ENCODE measurements around the gene ZNF782.
"Not testable (repeated sequence)": the region's sequence is repeated elsewhere in the genome, so short reads cannot be mapped to it uniquely, and the experiment has no call there.

ZNF782 gene

DNA sequence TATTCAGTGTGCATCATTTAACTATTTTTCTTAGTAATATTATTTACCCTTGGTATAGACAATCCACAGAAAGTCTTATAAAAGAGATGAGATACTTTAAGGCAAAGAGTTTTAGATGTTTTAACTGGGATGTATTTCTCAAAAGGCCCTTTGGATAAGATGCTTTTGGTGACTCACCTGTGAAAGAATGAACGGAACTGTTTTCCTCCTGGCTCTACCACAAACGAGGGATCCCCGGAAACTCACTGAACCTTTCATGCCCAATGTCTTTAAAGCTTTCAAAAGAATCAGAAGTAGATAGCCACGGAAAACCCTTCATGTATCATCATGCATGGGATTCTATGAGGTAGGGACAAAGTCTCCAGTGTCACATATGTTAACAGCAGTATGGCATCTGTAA, 1.6 kb downstream of the ZNF782 start:
- no peak for DNase-seq (ENCODE audit: low read depth)

DNA sequence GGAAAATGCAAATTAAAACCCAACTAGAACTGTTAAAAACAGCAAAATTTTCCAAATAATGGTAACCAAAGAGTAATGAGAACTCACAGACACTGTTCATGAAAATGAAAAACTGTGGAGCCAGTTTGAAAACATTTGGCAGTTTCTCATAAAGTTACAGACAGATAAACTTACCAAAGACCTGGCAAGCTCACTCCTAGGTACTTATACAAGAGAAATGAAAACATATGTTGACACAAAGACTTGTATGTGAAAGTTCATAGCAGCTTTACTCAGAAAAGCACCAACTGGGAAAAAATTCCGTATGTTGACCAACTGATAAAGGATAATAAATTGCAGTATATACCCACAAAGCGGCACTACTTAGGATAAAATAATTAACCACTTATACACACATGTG, 10.3 kb downstream of the ZNF782 start:
- DNase-seq (ENCODE audit: low read depth) = no peak

DNA sequence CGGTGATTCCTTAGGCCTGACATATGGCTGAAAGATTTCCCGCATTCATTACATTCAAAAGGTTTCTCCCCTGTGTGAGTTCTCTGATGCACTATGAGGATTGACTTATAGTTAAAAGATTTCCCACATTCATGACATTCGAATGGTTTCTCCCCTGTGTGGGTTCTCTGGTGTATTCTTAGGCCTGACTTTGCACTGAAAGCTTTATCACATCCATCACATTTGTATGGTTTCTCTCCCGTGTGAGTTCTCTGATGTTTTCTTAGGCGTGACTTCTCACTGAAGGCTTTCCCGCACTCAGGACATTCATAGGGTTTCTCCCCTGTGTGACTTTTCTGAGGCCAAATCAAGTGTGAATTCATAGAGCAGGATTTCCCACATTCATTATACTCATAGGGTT, 35.8 kb downstream of the ZNF782 start:
- no peak for DNase-seq (ENCODE audit: low read depth)

DNA sequence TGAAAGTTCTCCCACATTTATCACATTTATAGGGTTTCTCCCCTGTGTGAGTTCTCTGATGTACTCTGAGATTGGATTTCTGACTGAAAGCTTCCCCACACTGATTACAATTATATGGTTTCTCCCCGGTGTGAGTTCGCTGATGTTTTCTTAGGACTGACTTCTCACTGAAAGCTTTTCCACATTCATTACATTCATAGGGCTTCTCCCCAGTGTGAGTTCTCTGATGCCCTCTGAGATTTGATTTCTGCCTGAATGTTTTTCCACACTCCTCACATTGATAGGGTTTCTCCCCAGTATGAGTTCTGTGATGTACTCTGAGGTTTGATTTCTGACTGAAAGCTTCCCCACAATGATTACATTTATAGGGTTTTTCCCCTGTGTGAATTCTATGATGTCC, 36.3 kb downstream of the ZNF782 start:
- DNase-seq (ENCODE audit: low read depth) = no peak

DNA sequence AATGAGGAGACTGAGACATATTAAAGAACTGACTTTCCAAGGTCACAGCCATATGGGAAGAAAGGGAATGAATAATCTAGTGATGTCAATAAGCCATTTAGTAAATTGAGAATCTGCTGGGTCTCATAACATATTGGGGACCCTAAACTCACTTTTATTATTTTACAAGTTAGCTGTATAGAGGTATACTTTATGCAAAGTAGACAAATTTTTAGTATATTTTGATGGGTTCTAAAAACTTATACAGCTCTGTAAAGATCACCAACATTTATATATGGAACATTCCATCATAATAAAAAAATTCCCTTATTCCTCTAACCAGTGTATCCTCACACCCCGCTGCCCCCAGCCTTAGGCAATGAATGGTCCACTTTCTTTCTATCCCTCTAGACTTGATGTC, 40.7 kb downstream of the ZNF782 start:
- no peak for DNase-seq (ENCODE audit: low read depth)

DNA sequence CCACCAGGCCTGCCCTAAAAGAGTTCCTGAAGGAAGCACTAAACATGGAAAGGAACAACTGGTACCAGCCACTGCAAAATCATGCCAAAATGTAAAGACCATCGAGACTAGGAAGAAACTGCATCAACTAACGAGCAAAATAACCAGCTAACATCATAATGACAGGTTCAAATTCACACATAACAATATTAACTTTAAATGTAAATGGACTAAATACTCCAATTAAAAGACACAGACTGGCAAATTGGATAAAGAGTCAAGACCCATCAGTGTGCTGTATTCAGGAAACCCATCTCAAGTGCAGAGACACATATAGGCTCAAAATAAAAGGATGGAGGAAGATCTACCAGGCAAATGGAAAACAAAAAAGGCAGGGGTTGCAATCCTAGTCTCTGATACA, 55.4 kb downstream of the ZNF782 start:
- DNase-seq (ENCODE audit: low read depth) = not testable (repeated sequence)

DNA sequence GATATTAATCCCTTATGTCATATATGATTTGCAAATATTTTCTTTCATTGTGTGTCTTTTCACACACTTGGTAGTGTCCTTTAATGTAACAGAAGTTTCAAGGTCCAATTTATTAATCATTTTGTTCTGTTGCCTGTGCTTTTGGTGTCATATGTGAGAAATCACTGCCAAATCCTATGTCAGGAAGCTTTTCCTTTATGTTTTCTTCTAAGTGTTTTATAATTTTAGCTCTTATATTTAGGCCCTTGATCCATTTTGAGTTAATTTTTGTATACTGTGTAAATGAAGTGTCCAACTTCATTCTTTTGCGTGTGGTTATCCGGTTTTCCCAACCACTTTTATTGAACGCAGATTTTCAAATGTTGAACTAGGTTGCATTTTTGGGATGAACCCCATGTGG, 70.3 kb downstream of the ZNF782 start:
- DNase-seq (ENCODE audit: low read depth) = no peak

DNA sequence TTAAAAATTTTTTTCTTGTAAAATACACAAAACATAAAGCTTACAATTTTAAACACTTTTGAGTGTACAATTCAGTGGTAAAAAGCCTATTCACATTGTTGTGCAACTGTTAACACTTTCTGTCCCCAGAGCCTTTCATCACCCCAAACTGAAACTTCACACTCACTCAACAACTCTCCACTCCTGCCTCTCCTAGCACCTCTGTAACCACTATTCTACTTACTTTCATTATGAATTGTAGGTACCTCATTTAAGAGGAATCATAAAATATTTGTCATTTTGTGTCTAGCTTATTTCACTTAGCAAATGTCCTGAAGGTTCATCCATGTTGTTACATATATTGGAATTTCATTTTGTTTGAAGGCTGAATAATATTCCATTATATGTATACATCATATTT, 72.1 kb downstream of the ZNF782 start:
- no peak for DNase-seq (ENCODE audit: low read depth)

DNA sequence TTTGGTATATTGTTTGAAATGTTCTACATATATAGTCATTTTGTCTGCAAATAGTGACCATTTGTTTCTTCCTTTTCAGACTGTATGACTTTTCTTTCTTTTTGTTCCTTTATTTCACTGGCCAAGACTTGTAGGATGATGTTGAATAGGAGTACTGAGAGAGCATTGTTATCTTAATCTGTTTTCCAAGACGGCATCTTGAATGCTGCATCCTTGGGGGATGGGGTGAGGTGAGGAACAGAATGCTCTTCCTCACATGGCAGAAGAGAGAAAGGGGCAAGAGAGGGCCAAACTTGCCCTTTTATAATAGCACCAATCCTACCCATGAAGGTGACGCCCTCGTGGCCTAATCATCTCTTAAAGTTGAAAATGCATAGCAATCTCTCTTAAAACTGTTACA, 72.8 kb downstream of the ZNF782 start:
- DNase-seq (ENCODE audit: low read depth) = no peak

DNA sequence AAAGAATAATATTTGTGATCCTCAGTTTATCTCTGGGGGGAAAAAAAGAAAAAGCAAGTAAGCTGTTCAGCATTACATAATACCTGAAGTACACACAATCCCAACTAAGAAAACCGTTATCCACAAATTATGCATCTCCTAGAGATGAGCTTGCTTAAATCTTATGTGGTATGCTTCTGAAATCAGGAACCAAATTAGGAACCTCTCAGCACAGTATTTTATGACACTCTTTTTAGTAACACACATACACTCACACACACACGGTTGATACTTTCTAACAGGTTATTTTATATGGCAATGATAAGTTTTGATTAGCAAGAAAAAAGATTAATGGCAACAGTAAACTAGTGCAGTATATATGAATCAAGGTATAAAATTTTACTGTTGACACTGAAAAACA, 75.2 kb downstream of the ZNF782 start:
- no peak for DNase-seq (ENCODE audit: low read depth)

DNA sequence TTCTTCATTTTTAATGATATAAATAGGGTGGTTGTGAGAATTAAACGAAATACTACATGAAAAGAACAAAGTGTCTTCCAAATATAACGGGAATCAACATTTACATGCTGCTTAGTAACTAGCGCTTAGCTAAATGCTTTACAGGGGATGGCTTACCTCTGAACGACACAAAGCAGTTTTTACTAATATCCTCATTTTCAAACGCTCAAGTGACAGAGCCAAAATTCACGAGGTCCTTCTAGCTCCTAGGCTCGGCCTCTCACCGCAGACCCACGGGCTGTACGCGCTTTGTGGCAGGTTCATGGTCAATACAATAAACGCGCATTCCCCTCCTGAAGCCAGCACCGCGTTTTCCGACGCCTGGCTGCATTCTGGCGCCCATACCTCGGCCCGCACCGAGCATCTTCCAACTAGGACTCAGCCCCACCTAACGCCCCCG, 76.9 kb downstream of the ZNF782 start:
- no peak for DNase-seq (ENCODE audit: low read depth)

DNA sequence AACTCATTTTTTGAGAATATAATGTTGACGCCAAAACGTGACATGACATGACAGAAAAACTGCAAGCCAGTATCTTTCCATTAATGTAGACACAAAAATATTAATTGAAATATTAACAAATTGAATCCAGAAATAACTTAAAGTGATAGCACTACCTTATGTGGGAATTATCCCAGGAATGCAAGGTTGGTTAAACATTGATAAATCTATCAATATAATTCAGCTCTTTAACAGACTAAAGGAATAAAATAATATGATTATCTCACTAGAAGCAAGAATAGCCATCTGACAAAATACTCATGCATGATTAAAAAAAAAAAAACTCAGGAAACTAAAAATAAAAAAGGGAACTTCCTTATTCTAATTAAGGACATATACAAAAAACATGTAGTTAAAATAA, 83.2 kb downstream of the ZNF782 start:
- DNase-seq (ENCODE audit: low read depth) = no peak

DNA sequence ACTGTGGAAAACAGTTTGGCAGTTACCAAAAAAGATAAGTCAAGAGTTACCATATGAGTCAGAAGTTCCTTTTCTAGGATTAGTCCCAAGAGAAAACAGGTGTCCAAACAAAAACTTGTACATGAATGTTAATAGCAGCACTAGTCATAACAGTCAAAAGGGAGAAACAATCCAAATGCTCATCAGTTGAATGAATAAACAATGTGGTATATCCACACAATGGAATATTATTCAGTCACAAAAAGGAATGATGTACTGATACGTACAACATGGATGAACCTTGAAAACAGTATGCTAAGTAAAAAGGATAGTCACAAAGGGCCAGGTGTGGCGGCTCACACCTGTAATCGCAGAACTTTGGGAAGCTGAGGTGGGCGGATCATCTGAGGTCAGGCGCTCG, 84.3 kb downstream of the ZNF782 start:
- DNase-seq (ENCODE audit: low read depth) = no peak
